HTERT RPE-1 (cell line): Measurements from ENCODE around the gene SLC6A4.
"Not testable (repeated sequence)": the region's sequence is repeated elsewhere in the genome, so short reads cannot be mapped to it uniquely, and the experiment has no call there.

Source experiments
- in situ Hi-C: fragments of 300-500 bp; cut with MboI; formaldehyde crosslinking; loops from 4 replicates; pipeline ENCODE4 v1.14.3; 2020; ENCODE audit warnings: low sequenced_read_pairs

The SLC6A4 gene

GRCh38 chr17:30220414-30220813 is 15.1 kb downstream of the SLC6A4 start:
- in situ Hi-C loops: no loop called here

GRCh38 chr17:30219833-30220232 is 15.7 kb downstream of the SLC6A4 start:
- in situ Hi-C loops: no loop called here

DNA sequence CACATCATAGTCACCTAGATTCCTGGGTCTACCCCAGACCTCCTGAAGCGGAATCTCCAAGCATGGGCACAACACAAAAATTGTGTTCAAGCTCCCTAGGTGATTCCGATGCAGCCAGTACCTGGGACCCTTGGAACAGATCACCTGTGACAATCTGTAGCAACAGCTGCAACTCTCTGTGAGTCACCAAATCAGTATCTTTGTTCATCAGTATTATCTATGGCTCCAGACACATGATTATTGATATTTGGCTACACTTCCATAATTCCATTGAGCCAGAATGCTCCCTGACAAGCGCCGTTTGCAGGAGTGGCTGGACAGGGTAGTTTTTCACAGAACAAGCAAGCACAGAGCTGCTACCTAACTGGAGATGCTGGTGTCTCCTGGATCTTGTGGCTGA is 16.2 kb downstream of the SLC6A4 start:
- in situ Hi-C loops: no loop called here

DNA sequence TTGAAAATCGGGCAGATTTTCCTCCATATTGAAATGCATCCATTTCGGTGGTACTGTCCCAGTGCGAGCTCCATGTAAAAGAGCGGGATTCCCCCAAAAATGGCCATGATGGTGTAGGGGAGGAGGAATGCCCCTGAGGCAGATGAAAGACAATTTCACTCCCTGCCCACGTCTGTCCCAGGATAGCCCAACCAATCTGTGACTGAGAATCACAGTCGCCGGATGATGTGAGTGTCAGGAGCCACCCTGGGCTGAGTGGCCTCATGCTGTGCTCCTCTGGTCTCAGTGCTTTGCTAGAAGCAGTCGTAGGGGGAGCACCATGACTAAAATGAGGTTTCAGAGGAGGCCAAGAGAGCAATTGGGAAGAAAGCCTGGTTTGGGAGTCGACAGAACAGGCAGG is 16.7 kb downstream of the SLC6A4 start:
- in situ Hi-C loops: no loop called here

- in situ Hi-C loops: no loop called here
Measured at GRCh38 chr17:30217746-30218245, 17.7 kb downstream of the SLC6A4 start.

GRCh38 chr17:30217054-30217453 is 18.4 kb downstream of the SLC6A4 start:
- in situ Hi-C loops: no loop called here

- in situ Hi-C loops: no loop called here
Measured at GRCh38 chr17:30212750-30213149, 22.7 kb downstream of the SLC6A4 start.

GRCh38 chr17:30211371-30211770 is 24.1 kb downstream of the SLC6A4 start:
- in situ Hi-C loops: no loop called here

DNA sequence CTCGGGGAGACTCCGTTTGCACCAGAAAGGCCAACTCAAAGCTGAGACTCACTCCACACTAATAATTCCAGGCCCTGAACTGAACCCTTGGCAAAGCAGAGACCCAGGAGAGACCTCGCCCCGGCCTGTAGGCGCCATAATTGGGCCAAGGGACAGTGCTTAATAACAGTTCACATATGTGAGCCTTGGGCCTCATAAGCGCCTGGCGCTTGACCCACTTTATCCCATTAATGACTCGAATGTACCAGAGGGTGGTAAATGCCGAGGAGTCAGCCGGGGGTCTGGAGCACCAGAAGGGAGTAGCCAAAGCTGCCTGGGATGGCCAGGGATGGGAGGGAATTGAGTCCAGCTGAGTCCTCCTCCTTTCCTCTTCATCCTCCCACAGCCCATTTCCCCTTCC is 24.6 kb downstream of the SLC6A4 start:
- in situ Hi-C loops: no loop called here

DNA sequence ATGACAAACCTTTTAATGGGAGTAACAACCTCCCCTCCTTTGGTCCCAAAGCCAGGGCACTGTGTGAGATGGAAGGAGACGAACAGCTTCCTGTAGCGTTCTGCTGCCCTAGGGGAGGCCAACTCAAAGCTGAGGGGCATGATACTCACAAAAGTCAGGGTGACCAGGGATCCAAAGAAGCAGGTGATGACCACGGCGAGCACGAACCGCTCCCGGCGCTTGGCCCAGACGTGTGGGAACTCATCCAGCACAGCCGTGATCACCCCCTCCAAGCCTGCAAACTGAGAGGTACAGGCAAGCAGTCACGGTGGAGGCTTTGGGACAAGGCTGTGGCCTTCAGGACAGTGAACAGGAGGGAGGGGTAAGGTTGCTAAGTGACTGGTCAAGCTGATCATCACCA is 25.1 kb downstream of the SLC6A4 start:
- in situ Hi-C loops: no loop called here

DNA sequence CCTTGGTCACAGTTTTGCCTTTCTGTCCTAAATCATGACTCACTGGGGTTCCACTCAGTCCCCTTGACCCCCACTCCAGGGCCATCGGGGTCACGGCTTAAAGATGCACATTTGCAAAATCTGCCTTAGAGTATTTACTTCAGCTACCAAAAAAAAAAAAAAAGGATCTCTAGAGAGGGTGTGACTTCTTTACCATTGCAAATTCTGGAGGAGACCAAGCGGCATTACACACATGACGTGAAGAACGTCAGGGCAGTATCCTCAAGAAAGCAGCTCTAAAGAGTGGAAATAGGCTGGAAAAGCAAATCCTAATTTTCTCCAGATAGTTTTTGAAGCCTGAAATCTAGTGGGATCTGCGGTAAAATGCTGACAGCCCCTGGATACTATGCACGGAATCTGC is 25.6 kb downstream of the SLC6A4 start:
- in situ Hi-C loops: no loop called here

DNA sequence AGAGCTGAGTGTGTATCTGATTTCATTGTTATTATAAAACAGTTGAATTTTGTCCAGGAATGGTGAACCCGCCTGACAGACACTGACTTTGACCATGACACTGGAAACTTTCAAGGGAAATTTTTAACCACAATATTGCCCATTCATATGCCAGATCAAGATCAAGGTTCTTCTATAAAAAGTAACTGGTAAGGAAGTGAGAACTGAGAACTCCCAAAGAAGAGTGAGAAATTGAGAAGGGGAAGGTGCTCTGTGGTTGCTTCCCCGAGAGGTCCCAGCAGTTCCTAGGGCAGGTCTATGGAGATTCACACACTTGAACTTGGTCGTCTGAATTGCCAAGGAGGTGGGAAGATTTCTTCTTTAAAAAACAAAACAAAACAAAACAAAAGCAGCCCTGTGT is 27.3 kb downstream of the SLC6A4 start:
- in situ Hi-C loops: no loop called here

GRCh38 chr17:30207655-30208054 is 27.8 kb downstream of the SLC6A4 start:
- in situ Hi-C loops: no loop called here

GRCh38 chr17:30203471-30203981 is 32.0 kb downstream of the SLC6A4 start:
- in situ Hi-C loops: no loop called here

GRCh38 chr17:30200656-30201055 is 34.8 kb downstream of the SLC6A4 start:
- in situ Hi-C loops: not testable (repeated sequence)

DNA sequence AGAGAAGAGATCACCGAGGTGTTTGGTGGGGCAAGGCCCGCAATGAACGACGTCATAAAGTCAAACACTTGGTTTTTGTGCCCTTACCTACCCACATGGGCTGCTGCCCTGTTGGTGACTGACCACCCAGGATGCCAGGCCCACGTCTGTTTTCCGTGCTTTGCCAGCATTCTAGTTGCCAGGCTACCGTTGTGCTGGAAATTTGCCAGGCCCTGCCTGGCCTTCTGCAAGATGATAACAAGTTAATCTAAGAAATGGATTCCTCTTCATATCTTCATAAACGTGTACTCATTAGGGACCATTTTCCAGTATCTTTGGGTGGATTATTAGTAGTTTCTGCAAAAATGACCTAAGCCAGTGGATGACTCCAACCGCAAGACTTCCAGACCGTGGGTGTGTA is 35.4 kb downstream of the SLC6A4 start:
- in situ Hi-C loops: no loop called here

DNA sequence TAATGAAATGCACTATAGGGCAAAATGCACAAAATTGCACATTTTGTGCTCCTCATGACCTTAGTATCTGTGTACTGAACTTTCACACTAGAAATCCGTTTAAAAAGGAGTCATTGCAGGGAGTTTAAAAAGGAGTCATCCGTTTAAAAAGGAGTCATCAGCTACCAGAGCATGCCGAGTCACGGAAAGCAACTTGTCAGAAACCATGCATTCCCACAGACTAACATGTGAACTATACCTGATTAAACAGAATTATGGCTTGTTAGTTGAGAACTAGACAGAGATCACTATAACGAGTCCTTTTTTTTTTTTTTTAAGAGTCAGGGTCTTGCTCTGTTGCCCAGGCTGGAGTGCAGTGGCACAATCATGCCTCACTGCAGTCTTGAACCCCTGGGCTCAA is 35.9 kb downstream of the SLC6A4 start:
- in situ Hi-C loops: no loop called here

DNA sequence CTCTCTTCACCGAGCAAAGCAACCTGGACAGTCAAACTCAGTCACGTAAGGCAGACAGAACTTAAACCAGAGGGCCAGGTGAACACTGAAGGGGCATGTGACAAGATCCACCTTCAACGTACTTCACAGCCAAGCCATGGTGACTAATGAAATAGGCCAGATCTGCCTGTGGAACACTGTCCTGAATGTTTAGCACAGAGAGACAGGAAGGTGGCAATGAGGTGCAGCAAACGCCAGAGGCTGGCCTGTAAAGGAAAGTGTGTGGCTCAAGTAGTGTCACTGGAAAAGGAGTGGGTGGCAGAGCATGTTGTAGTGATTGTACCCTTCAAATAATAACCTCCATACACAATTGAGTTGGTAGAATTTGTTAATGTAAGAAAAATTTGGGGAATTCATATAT is 38.1 kb downstream of the SLC6A4 start:
- in situ Hi-C loops: no loop called here

DNA sequence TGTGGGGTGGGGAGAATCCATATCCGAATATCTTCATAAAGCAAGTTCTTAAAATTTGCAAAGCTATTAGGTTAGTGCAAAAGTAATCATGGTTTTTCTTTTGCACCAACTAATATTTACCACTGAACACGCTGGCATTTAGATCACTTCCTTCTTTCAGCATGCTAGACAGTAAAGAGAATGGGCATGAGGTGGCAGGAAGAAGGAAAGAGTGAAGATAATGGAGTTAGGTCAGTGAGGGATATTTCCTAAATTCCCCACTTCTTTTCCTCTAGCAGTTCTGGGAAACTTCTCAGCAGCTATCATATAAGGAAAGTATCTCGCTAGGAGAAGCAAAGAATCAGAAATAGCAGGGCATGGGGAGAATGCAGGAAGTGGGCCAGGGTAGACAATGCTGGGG is 39.0 kb downstream of the SLC6A4 start:
- in situ Hi-C loops: no loop called here

- in situ Hi-C loops: no loop called here
Measured at GRCh38 chr17:30191072-30191471, 44.4 kb downstream of the SLC6A4 start.

- in situ Hi-C loops: no loop called here
Measured at GRCh38 chr17:30188211-30188939, 47.1 kb downstream of the SLC6A4 start.

DNA sequence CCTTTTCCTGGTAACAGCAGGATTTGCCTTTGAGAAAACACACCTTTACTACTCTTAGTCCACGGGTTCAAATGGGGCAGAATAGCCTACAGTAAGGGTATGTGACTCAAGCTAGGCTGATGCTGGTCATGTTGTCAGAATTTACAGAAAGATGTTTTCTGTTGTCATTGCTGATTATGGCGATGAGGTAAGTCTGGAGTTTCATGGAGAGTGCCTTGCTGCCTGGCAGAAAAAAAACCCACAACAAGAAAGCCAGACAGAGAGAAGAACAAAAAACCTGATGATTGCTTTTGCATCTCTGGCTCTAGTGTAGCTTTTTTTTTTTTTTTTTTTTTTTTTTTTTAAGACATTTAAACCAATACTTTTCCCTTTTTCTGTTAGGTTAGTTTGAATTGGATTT is 47.9 kb downstream of the SLC6A4 start:
- in situ Hi-C loops: no loop called here

DNA sequence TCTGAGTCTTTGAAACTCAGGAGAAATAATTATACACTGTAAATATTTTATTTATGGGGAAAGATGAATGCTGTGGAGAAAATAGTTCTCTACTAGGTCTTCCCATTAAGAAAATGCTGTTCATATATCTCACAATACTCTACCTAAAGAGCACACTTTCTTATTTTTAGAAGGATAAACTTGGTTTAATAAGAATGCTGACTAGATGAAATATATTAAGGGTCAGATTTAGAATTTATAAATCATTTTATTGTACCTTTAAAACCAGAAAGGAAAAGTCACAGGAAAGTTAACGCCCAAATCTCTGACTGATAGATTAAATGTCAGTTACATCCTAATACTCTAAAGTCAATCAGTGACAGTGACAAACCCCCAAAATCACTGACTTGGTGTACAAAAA is 48.7 kb downstream of the SLC6A4 start:
- in situ Hi-C loops: no loop called here
